NOMO-1 (cell line): ENCODE measurements around the gene PMPCA.
A peak's percentile ranks its signal among the peaks of the same experiment; 100 is the strongest.

Source experiments
- DNase-seq, 2 experiments: peaks; one replicate each; lab custom pipeline; 2025; ENCODE audit not compliant: unreplicated experiment in 2 of 2; lab: John Stamatoyannopoulos, UW

The PMPCA gene

GRCh38 chr9:136373300-136374182, 36.9 kb upstream of the PMPCA start, which contains the start of gene CARD9:
CARD9 (minus strand) TSS chr9:136373669; CDS start chr9:136372078, 1,591 bp downstream.
- DNase-seq: peak; percentile 84 to 90

GRCh38 chr9:136374183-136374575, 36.3 kb upstream of the PMPCA start:
- no peak for DNase-seq

- no peak for DNase-seq
These were observed 35.4 kb upstream of the PMPCA start for GRCh38 chr9:136375096-136375495.

- no peak for DNase-seq
These were observed 34.0 kb upstream of the PMPCA start for GRCh38 chr9:136376457-136376856.

GRCh38 chr9:136377341-136378169, 32.9 kb upstream of the PMPCA start:
- DNase-seq: no peak

- DNase-seq: no peak
These were observed 32.1 kb upstream of the PMPCA start for GRCh38 chr9:136378170-136379002.

GRCh38 chr9:136379003-136379287, 31.5 kb upstream of the PMPCA start:
- no peak for DNase-seq

- no peak for DNase-seq
These were observed 31.1 kb upstream of the PMPCA start for GRCh38 chr9:136379401-136379800.

- DNase-seq: no peak
These were observed 30.6 kb upstream of the PMPCA start for GRCh38 chr9:136379891-136380290.

- no peak for DNase-seq
These were observed 30.1 kb upstream of the PMPCA start for GRCh38 chr9:136380381-136380780.

GRCh38 chr9:136381311-136381710, 29.1 kb upstream of the PMPCA start:
- DNase-seq: no peak

GRCh38 chr9:136381966-136382513, 28.4 kb upstream of the PMPCA start:
- DNase-seq: no peak

GRCh38 chr9:136383436-136383835, 27.0 kb upstream of the PMPCA start:
- DNase-seq: no peak

- peak; percentile 66 to 75 for DNase-seq
These were observed 25.4 kb upstream of the PMPCA start for GRCh38 chr9:136385015-136385414.

- peak; percentile 95 to 96 for DNase-seq
These were observed 24.4 kb upstream of the PMPCA start for GRCh38 chr9:136386018-136386417.

- no peak for DNase-seq
These were observed 23.2 kb upstream of the PMPCA start for GRCh38 chr9:136387217-136387616.

- no peak for DNase-seq
These were observed 21.1 kb upstream of the PMPCA start for GRCh38 chr9:136389396-136389795.

- no peak for DNase-seq
These were observed 18.5 kb upstream of the PMPCA start for GRCh38 chr9:136391737-136392537.

GRCh38 chr9:136392538-136393449, 17.7 kb upstream of the PMPCA start:
- no peak for DNase-seq
